Activated B cell treated with CpG ODN at 0.5 μM for 24 hours (primary cell): Measurements from ENCODE around the gene NOSTRIN. TPM values are rescaled to one million over a fixed set of nuclear protein-coding genes. Genes with fewer than 3 reads are reported as not detected.

Experiments used
- ATAC-seq: fragments of 200-7000 bp; cut with Tn5 transposase; one replicate; pipeline ENCODE4 v1.10.0; 2021; ENCODE audit warnings: low read depth, mild to moderate bottlenecking, moderate library complexity
- CTCF ChIA-PET: fragments of 350-600 bp; sonication (Branson Sonifier 250); formaldehyde crosslinking; loops from one replicate; lab custom pipeline; 2021; ENCODE audit warnings: antibody characterized with exemption; lab: Charles Lee
- POLR2A ChIA-PET: fragments of 350-600 bp; sonication (Branson Sonifier 250); formaldehyde crosslinking; loops from one replicate; lab custom pipeline; 2021; ENCODE audit warnings: antibody characterized with exemption; lab: Charles Lee
- DNase-seq: peaks from one replicate; pipeline ENCODE4 v3.0.0; 2022
- H3K27ac Mint-ChIP-seq: one replicate; pipeline ENCODE4 v1.8.0; 2020; ENCODE audit warnings: mixed read lengths
- H3K27me3 Mint-ChIP-seq: one replicate; pipeline ENCODE4 v1.8.0; 2021; ENCODE audit warnings: mixed read lengths
- H3K36me3 Mint-ChIP-seq: one replicate; pipeline ENCODE4 v1.8.0; 2021; ENCODE audit warnings: low read depth, mixed read lengths
- H3K4me1 Mint-ChIP-seq: one replicate; pipeline ENCODE4 v1.8.0; 2021; ENCODE audit warnings: mixed read lengths
- H3K4me3 Mint-ChIP-seq: one replicate; pipeline ENCODE4 v1.8.0; 2020; ENCODE audit warnings: mild to moderate bottlenecking, mixed read lengths
- H3K9me3 Mint-ChIP-seq: one replicate; pipeline ENCODE4 v1.8.0; 2020; ENCODE audit warnings: mixed read lengths
- intact Hi-C: fragments of 100-400 bp; cut with micrococcal nuclease; formaldehyde crosslinking; loops from one replicate; pipeline ENCODE4 v1.15.1; 2024
- total RNA-seq: library from RNA; stranded (reverse); gene quantifications from 2 replicates; pipeline ENCODE4 v1.2.3, GENCODE V29; 2022
- TF ChIP-seq, protein P1 (sequence below): fragments of 200-600 bp; IDR thresholded peaks from one replicate; pipeline ENCODE4 v1.8.0; 2022; ENCODE audit warnings: antibody characterized with exemption, mild to moderate bottlenecking

The NOSTRIN gene
- total RNA-seq, 1 donor from 2014 or later: not detected

DNA sequence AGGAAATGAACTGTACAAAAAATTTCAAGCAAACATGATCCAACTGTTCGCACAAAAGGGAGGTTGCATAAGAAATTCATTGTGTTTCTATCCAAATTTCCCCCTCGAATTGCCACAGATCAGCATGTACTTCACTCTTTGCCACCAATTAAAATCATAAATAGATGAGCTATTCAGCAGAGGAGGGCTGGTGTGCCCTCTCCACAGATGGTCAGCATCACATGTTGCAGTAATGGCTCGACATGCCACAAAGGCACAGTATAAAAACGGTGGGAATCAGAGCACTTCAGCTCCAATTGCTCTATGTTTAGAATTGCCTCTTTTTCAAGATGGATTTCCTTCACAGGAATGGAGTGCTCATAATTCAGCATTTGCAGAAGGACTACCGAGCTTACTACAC lies 98.6 kb downstream of the NOSTRIN start, which contains the start of gene G6PC2:
G6PC2 (plus strand) TSS at position 289 of the 400 bp plus-strand sequence; CDS start at position 330, 41 bp downstream.
- no peak within 1 kb of the TSS for H3K4me3 Mint-ChIP-seq
- TF ChIP-seq, protein P1, sequence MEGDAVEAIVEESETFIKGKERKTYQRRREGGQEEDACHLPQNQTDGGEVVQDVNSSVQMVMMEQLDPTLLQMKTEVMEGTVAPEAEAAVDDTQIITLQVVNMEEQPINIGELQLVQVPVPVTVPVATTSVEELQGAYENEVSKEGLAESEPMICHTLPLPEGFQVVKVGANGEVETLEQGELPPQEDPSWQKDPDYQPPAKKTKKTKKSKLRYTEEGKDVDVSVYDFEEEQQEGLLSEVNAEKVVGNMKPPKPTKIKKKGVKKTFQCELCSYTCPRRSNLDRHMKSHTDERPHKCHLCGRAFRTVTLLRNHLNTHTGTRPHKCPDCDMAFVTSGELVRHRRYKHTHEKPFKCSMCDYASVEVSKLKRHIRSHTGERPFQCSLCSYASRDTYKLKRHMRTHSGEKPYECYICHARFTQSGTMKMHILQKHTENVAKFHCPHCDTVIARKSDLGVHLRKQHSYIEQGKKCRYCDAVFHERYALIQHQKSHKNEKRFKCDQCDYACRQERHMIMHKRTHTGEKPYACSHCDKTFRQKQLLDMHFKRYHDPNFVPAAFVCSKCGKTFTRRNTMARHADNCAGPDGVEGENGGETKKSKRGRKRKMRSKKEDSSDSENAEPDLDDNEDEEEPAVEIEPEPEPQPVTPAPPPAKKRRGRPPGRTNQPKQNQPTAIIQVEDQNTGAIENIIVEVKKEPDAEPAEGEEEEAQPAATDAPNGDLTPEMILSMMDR: no peak
- H3K36me3 Mint-ChIP-seq: no peaks in the 10 kb centered on the region
- H3K9me3 Mint-ChIP-seq: no peaks in the 10 kb centered on the region
- no peak within 1 kb of the TSS for H3K27ac Mint-ChIP-seq
- intact Hi-C loops: no loop called here
- POLR2A ChIA-PET: no interaction called here
- ATAC-seq (no peak), DNase-seq (no peak)
- CTCF ChIA-PET: no interaction called here
- no peaks in the 10 kb centered on the region for H3K4me1 Mint-ChIP-seq
- H3K27me3 Mint-ChIP-seq: peaks cover 7% of the 10 kb centered on the region

DNA sequence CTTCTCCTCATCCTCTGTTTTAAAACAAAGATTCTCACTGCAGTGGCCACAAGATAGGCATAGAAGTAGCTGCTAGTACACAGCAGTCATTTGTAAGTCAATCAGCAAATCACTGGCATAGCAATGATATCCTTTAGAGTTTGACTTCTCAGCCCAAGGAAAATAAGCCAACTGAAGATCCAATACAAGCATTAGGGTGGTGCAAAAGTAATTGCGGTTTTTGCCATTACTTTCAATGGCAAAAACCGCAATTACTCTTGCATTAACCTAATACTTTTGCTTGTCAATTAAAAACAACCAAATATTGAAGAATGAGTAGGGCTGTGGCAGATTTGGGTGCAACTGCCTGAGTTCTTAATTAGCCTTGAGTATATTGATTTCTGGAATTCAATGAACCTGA lies 101.5 kb downstream of the NOSTRIN start:
- Mint-ChIP-seq H3K4me1 (no peaks in the 10 kb centered on the region), H3K36me3 (no peaks in the 10 kb centered on the region), H3K9me3 (no peaks in the 10 kb centered on the region), H3K4me3 (no peak overlapping the region), H3K27ac (no peak overlapping the region), H3K27me3 (peaks cover 16% of the 10 kb centered on the region)
- ChIA-PET CTCF (no interaction called here), POLR2A (no interaction called here)
- intact Hi-C loops: no loop called here
- ATAC-seq: no peak
- DNase-seq: no peak
- TF ChIP-seq, protein P1: no peak

DNA sequence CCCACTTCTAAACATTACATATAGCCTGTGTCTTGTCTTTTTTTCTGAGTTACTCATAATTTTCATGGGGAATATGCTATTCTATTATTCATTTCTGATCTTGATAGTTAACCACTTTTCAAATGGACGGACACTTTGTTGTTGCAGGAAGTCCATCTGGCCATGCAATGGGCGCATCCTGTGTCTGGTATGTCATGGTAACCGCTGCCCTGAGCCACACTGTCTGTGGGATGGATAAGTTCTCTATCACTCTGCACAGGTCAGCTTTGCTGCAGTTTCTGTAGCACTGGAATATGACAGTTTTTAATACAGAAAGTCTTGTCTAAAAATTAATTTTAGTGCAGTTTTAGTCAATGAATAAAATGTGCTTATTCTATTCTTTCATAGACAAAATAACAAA lies 101.9 kb downstream of the NOSTRIN start:
- H3K27ac Mint-ChIP-seq: no peak overlapping the region
- no peak overlapping the region for H3K4me3 Mint-ChIP-seq
- intact Hi-C loops: no loop called here
- no peaks in the 10 kb centered on the region for H3K36me3 Mint-ChIP-seq
- CTCF ChIA-PET: no interaction called here
- H3K4me1 Mint-ChIP-seq: no peaks in the 10 kb centered on the region
- DNase-seq: no peak
- peaks cover 16% of the 10 kb centered on the region for H3K27me3 Mint-ChIP-seq
- H3K9me3 Mint-ChIP-seq: no peaks in the 10 kb centered on the region
- POLR2A ChIA-PET: no interaction called here
- TF ChIP-seq, protein P1: no peak
- no peak for ATAC-seq

DNA sequence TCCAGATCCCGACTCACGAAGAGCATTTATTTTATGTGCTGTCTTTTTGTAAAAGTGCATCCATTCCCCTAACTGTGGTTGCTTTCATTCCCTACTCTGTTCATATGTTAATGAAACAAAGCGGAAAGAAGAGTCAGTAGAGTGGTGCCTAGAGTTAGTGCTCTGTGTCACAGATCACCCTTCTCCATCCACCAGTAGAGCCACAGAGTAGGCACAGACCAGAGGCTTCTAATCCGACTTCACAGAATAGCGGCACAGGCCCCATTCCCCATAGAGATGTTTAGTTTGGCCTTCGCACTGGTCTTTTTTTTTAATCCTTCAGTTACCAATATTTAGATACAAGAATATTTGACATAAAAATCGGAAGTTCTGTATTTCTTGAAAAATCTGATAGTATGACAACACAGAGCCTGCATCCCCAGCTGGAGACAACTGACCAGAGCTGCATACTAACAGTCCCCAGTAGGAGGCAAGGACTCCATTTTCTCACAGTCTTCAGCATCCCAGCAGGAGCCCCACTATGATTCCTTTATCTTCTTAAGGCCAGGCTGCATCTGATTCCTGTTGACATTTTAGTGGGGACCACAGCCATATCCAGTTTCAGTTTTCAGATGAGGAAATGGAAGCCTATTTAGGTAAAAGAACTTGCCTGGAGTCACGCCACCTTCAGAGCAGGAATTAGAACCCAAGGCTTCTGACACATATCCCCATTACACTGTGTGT lies 105.7 kb downstream of the NOSTRIN start:
- ChIA-PET POLR2A (no interaction called here), CTCF (no interaction called here)
- Mint-ChIP-seq H3K9me3 (no peaks in the 10 kb centered on the region), H3K36me3 (no peaks in the 10 kb centered on the region), H3K27ac (no peak overlapping the region), H3K4me1 (peaks cover 5% of the 10 kb centered on the region), H3K4me3 (no peak overlapping the region), H3K27me3 (peaks cover 25% of the 10 kb centered on the region)
- no peak for DNase-seq
- TF ChIP-seq, protein P1: no peak
- intact Hi-C loops: no loop called here
- ATAC-seq: no peak

DNA sequence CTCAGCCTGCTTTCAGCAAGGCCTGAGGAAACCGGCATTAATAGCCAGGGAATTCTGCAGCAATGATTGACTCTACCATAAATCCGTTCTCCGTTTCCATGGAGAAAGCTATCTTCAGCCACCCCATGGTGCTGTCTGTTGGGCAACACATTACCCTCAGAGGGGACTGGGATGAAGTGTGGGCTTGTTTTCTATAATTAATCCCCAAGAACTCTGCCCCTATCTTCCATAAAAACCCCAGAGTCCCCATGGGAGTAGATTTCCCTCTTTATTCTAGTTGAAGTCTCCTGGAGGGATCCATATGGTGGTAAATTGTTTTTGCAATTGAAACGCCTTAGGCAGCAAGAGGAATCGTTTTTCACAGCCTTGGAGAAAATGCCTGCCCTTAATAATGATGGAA lies 107.9 kb downstream of the NOSTRIN start:
- Mint-ChIP-seq H3K27ac (no peak overlapping the region), H3K9me3 (no peaks in the 10 kb centered on the region), H3K4me3 (no peak overlapping the region), H3K4me1 (peaks cover 5% of the 10 kb centered on the region), H3K36me3 (no peaks in the 10 kb centered on the region), H3K27me3 (peaks cover 21% of the 10 kb centered on the region)
- DNase-seq (no peak), ATAC-seq (no peak)
- ChIA-PET POLR2A (no interaction called here), CTCF (interaction anchor here (1.1 to 1.6 kb wide), 2 partner anchors 11 to 12 kb away, joined by 3 read pairs; no protein-coding TSS in a partner anchor)
- TF ChIP-seq, protein P1: no peak
- intact Hi-C loops: no loop called here
